HG03442 (cell line): ENCODE data around the gene YWHAE.
"Not testable (repeated sequence)": the region's sequence is repeated elsewhere in the genome, so short reads cannot be mapped to it uniquely, and the experiment has no call there.

Source experiments
- ATAC-seq: cut with Tn5 transposase; IDR thresholded peaks from one replicate; pipeline ENCODE4 v1.9.1; 2021; ENCODE audit warnings: mild to moderate bottlenecking, moderate library complexity; ENCODE audit not compliant: unreplicated experiment

Gene YWHAE

DNA sequence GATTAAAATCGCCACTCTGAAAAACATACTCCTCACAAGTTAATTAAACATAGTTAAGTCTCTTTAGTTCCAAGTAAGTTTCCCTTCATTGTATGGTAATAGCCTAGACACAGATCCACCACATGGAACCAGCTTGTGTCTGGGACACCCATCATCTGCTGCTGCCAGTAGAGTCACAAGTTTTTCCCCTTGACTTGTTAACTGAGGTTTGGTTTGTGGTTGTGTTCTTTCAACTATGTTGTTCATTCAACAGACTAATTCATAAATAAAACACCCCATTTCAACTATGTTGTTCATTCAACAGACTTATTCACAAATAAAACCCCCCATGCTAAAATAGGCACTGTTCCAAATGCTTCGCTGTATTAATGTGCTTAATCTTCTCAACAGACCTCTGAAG, 24.4 kb downstream of the YWHAE start:
- ATAC-seq, result no peak

- ATAC-seq, result no peak
Observed at GRCh38 chr17:1374431-1375177, 25.4 kb downstream of the YWHAE start.

- ATAC-seq, result no peak
Observed at GRCh38 chr17:1373707-1374237, 26.2 kb downstream of the YWHAE start.

GRCh38 chr17:1372618-1373017, 27.4 kb downstream of the YWHAE start:
- no peak for ATAC-seq

- ATAC-seq, result no peak
Observed at GRCh38 chr17:1371893-1372590, 28.0 kb downstream of the YWHAE start.

GRCh38 chr17:1368588-1368987, 31.4 kb downstream of the YWHAE start:
- no peak for ATAC-seq

- no peak for ATAC-seq
Observed at GRCh38 chr17:1367351-1367745, 32.7 kb downstream of the YWHAE start.

DNA sequence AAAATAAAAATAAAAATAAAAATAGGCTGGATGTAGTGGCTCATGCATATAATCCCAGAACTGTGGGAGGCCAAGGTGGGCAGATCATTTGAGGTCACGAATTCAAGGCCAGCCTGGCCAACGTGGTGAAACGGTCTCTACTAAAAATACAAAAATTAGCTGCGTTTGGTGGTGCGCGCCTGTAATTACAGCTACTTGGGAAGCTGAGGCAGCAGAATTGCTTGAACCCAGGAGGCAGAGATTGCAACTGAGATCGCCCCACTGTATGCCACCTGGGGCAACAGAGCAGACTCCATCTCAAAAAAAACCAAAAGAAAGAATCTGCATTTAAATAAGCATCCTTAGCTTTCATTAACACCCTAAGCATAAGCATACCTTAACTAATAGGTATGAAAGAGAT, 33.8 kb downstream of the YWHAE start:
- ATAC-seq, result no peak

GRCh38 chr17:1365445-1366039, 34.5 kb downstream of the YWHAE start:
- no peak for ATAC-seq

DNA sequence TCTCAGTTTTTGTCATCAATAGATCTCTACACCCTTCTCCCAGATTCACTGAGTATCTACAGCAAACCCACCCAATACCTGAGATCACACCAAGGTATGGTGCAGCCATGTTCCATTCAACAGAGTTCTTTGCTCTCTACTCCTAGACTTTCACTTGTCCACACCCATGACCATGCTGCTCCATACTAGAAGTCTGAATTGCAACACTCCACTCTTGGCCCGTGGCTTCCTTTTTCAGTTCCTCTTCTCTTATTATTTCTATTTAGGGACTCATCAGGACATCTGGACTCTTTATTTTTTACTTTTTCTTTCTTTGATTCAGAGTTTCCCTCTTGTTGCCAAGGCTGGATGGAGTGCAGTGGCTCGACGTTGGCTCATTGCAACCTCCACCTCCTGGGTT, 37.1 kb downstream of the YWHAE start:
- no peak for ATAC-seq

DNA sequence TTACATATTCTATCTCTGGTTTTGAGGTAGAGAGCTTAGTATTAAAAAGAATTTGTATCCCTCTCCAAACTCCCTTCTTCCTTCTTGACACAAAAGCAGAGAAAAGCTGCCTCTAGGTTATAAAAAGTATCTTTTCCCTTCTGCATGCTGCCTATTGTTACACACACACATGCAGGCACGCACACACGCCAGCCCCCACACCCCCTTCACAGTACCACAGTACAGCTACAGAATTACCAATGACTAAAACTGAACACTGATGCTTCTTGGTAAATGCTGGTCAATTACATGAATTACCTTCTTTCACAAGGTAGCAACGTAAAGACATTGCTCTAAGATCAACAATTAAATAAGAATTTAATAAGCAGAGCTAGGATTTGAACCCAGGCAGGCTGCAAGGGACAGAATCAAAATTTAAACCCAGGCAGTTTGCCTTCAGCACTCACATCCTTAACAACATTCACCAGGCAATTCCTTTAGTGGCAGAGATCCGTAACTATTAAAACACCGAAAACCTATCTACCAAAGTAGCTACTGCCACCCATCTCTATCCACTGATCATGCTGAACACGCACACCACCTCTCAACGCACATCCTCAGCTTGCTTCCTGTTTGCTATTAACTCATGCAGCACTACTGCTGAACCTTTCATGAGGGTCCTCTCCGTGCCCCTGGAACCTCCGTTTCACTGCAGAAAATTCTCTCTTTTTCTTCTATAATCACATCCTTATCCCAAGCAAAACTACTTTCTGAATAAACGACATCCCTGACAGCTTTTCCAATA, 37.8 kb downstream of the YWHAE start:
- no peak for ATAC-seq

DNA sequence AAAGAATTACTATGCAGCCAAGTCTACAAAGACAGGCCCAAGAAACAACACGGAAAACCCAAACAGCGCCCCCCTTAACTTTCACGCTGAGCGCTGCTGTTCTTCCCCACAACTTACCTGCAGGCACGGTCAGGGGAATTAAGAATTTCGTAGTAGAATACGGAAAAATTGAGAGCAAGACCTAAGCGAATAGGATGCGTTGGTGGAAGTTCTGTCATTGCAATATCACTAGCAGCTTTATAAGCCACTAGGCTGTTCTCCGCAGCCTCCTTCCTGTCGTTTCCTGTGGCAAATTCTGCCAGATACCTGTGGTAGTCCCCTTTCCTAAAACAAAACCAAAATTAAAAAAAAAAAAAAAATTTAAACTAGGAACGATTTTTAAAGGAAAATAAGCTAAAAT, 39.0 kb downstream of the YWHAE start:
- ATAC-seq, result no peak

DNA sequence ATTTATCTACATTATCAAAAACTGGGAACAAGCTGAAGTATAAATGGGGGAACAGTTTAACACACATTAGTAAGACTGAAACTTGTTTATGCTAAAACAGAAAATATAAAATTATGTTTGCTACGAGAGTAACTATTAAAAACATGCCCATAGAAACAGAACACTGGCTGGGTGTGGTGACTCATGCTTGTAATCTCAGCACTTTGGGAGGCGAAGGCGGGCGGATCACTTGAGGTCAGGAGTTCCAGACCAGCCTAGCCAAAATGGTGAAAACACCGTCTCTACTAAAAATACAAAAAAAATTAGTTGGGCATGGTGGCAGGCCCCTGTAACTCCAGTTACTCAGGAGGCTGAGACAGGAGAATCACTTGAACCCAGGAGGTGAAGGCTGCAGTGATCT, 39.7 kb downstream of the YWHAE start:
- not testable (repeated sequence) for ATAC-seq

GRCh38 chr17:1354030-1354429, 46.0 kb downstream of the YWHAE start:
- ATAC-seq, result no peak

GRCh38 chr17:1352530-1352929, 47.5 kb downstream of the YWHAE start:
- not testable (repeated sequence) for ATAC-seq

- no peak for ATAC-seq
Observed at GRCh38 chr17:1351971-1352370, 48.1 kb downstream of the YWHAE start.

DNA sequence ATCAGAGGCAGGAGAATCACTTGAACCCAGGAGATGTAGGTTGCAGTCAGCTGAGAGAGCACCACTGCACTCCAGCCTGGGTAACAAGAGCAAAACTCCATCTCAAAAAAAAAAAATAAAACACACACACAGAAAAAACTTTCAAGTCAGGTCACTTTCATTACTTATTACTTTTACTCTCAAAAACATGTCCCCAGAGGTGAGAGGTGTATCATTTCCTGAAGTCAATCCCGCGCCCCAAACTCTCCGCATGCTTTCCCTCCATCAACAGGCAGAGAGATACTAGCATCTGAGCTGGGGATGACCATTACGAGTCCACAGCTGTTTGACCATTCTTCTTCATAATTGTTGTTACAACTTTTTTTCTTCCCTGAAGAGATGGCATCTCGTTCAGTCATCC, 48.7 kb downstream of the YWHAE start:
- ATAC-seq, result no peak

DNA sequence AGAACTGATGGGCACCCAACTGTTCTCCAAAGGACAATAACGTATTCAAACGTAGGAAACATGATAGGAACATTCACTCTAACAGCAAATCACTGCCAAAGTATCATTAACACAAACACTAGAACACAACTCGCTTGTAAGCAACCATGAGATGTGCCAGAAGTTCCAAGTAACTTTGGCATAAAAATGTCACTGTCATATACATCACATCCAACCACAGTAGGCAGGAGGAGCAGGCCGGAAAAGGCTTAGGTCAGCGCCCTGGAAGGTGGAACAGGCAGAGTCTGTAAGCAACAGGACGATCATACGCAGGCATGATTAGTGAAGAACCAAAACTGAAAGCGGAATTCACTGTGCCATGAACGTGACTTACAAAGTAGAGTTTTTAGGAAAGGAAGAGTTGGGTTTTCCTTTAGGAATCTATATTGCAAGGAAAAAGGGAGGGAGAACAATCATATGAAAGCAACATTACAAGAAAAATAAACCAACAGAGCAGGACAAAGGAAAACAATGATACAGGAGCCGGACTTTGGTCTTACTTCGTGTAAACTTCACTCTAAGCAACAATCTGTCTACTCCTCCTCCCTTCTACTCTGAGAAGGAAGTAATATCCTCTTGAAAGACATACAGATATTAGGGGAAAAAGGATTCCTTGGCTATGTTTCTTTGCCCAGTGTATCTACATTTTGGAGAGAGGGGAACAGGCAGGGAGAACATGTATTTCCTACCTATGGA, 52.3 kb downstream of the YWHAE start:
- ATAC-seq, result no peak

GRCh38 chr17:1344521-1344920, 55.5 kb downstream of the YWHAE start:
- ATAC-seq, result no peak

DNA sequence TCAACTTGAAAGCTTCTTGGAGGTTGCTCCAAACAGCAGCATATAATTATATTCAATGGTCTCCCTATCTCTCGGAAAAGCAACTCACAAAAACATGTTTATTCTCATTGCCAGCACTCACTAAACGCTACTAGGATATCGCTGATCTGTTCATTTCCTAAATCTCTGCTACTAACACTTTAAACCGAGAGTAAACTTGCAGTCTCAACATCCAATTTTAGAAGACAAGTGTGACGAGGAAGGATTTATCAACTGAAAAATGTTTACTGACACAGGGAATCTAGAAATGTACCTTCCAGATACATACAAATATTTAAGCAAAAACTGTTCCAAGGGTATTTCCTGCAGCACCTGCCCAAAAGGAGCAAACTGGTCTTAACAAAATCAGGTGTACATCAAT, 56.5 kb downstream of the YWHAE start:
- ATAC-seq, result no peak
